H1 (cell line): Measurements from ENCODE around the gene SH3RF3. TPM values are rescaled to one million over a fixed set of nuclear protein-coding genes. Genes with fewer than 3 reads are reported as not detected.
A peak's percentile ranks its signal among the peaks of the same experiment; 100 is the strongest.

Experiments
- CTCF ChIA-PET: fragments of 300-600 bp; sonication (Branson Sonifier 250); formaldehyde crosslinking; loops from one replicate; lab custom pipeline; 2021; ENCODE audit not compliant: partially characterized antibody; lab: Charles Lee
- POLR2A ChIA-PET: fragments of 300-600 bp; sonication (Branson Sonifier 250); formaldehyde crosslinking; loops from one replicate; lab custom pipeline; 2021; ENCODE audit warnings: inconsistent platforms; ENCODE audit not compliant: partially characterized antibody; lab: Charles Lee
- DNase-seq, 2 experiments: peaks; one replicate each; pipeline versions ENCODE4 v3.0.0 to v3.0.0-alpha.2; 2010 to 2022; ENCODE audit warnings: low spot score in 2 of 2, low read depth in 1 of 2, mixed read lengths in 1 of 2
- FAIRE-seq: peaks from 2 replicates; lab custom pipeline; 2011; peaks lifted over from hg19 to GRCh38; lab: Jason Lieb, UNC
- H2AFZ ChIP-seq: 2 replicates; pipeline ENCODE4 v1.8.1; 2012; ENCODE audit warnings: low read length, inconsistent platforms
- H2AK5ac ChIP-seq: 2 replicates; pipeline ENCODE4 v1.6.1; 2013; ENCODE audit warnings: low read depth, low read length
- H2BK120ac ChIP-seq: replicated peaks from 2 replicates; pipeline ENCODE3; 2013; ENCODE audit warnings: low read depth, low read length, inconsistent platforms
- H2BK12ac ChIP-seq: 2 replicates; pipeline ENCODE4 v1.6.1; 2013; ENCODE audit warnings: low read depth, low read length
- H2BK15ac ChIP-seq: 2 replicates; pipeline ENCODE4 v1.6.1; 2013; ENCODE audit warnings: low read length
- H2BK20ac ChIP-seq: 2 replicates; pipeline ENCODE4 v1.6.1; 2013; ENCODE audit warnings: low read length
- H2BK5ac ChIP-seq: 2 replicates; pipeline ENCODE4 v1.6.1; 2013; ENCODE audit warnings: low read depth, low read length
- H3K14ac ChIP-seq: 2 replicates; pipeline ENCODE4 v1.6.1; 2013; ENCODE audit warnings: inconsistent platforms; ENCODE audit not compliant: insufficient read length
- H3K18ac ChIP-seq: 2 replicates; pipeline ENCODE4 v1.6.1; 2013; ENCODE audit warnings: low read length; ENCODE audit errors: extremely low read depth
- H3K23ac ChIP-seq: 2 replicates; pipeline ENCODE4 v1.6.1; 2013; ENCODE audit warnings: inconsistent platforms; ENCODE audit not compliant: insufficient read length
- H3K23me2 ChIP-seq: 2 replicates; pipeline ENCODE4 v1.6.1; 2013; ENCODE audit warnings: low read depth, low read length
- H3K27ac ChIP-seq: 2 replicates; pipeline ENCODE4 v1.6.1; 2011; ENCODE audit warnings: low read depth, low read length, inconsistent platforms
- H3K27me3 ChIP-seq, 4 experiments: replicated peaks in 1 of 4; 1 replicate in 1 of 4; 2 replicates in 3 of 4; pipeline versions ENCODE4 v1.6.1 to v1.8.1; 2011 to 2013; ENCODE audit warnings: low read length in 3 of 4, mild to moderate bottlenecking in 3 of 4, inconsistent platforms in 2 of 4, mixed read lengths in 2 of 4, moderate library complexity in 1 of 4; ENCODE audit not compliant: control insufficient read depth in 3 of 4, insufficient read depth in 3 of 4; ENCODE audit errors: extremely low read depth in 1 of 4
- H3K36me3 ChIP-seq, 4 experiments: 2 replicates each; pipeline versions ENCODE4 v1.6.1 to v1.8.1; 2011 to 2013; ENCODE audit warnings: mild to moderate bottlenecking in 4 of 4, low read length in 3 of 4, moderate library complexity in 2 of 4, control low read depth in 1 of 4, inconsistent platforms in 1 of 4; ENCODE audit not compliant: insufficient read depth in 4 of 4, control insufficient read depth in 2 of 4
- H3K4ac ChIP-seq: replicated peaks from 2 replicates; pipeline ENCODE3; 2013; ENCODE audit warnings: low read length, low read depth, mixed read lengths, inconsistent platforms; ENCODE audit not compliant: insufficient read length
- H3K4me1 ChIP-seq, 4 experiments: replicated peaks in 1 of 4; 1 replicate in 1 of 4; 2 replicates in 3 of 4; pipeline versions ENCODE4 v1.6.1 to v1.8.1; 2011 to 2013; ENCODE audit warnings: low read length in 3 of 4, inconsistent platforms in 2 of 4, mixed read lengths in 1 of 4; ENCODE audit not compliant: insufficient read depth in 4 of 4, control insufficient read depth in 3 of 4
- H3K4me2 ChIP-seq, 2 experiments: 2 replicates each; pipeline versions ENCODE4 v1.6.1 to v1.8.1; 2011 to 2013; ENCODE audit warnings: low read depth in 2 of 2, low read length in 2 of 2, control low read depth in 1 of 2, inconsistent platforms in 1 of 2, mild to moderate bottlenecking in 1 of 2; ENCODE audit not compliant: insufficient read depth in 1 of 2
- H3K4me3 ChIP-seq, 4 experiments: fragments of 200-600, 300-600 bp in 1 of 4; sonication (generic), shearing (Covaris generic), sonication (Bioruptor Twin) in 1 of 4; 2 replicates each; pipeline versions ENCODE4 v1.5.1 to v1.8.1; 2011 to 2016; ENCODE audit warnings: low read length in 4 of 4, low read depth in 3 of 4, control low read depth in 2 of 4, inconsistent platforms in 2 of 4, mild to moderate bottlenecking in 2 of 4, mixed read lengths in 1 of 4, moderate library complexity in 1 of 4; ENCODE audit not compliant: insufficient read depth in 2 of 4; ENCODE audit errors: extremely low read depth in 1 of 4
- H3K56ac ChIP-seq: replicated peaks from 2 replicates; pipeline ENCODE3; 2013; ENCODE audit warnings: low read depth, mild to moderate bottlenecking, mixed read lengths, low read length, inconsistent platforms; ENCODE audit not compliant: insufficient read length
- H3K79me1 ChIP-seq: 2 replicates; pipeline ENCODE4 v1.6.1; 2013; ENCODE audit warnings: low read depth, low read length, control low read depth
- H3K79me2 ChIP-seq, 2 experiments: 2 replicates each; pipeline versions ENCODE4 v1.6.1 to v1.8.1; 2012 to 2013; ENCODE audit warnings: low read length in 2 of 2, mild to moderate bottlenecking in 2 of 2, inconsistent platforms in 1 of 2; ENCODE audit not compliant: insufficient read depth in 2 of 2, control insufficient read depth in 1 of 2
- H3K9ac ChIP-seq, 4 experiments: replicated peaks in 1 of 4; 1 replicate in 1 of 4; 2 replicates in 3 of 4; pipeline versions ENCODE4 v1.6.1 to v1.8.1; 2011 to 2013; ENCODE audit warnings: low read depth in 3 of 4, low read length in 3 of 4, control low read depth in 2 of 4, mild to moderate bottlenecking in 2 of 4, moderate library complexity in 2 of 4, inconsistent platforms in 1 of 4; ENCODE audit errors: extremely low read depth in 1 of 4
- H3K9me3 ChIP-seq, 2 experiments: 2 replicates each; pipeline versions ENCODE4 v1.6.1 to v1.8.1; 2012 to 2013; ENCODE audit warnings: mild to moderate bottlenecking in 2 of 2, moderate library complexity in 2 of 2, control low read depth in 1 of 2, inconsistent platforms in 1 of 2, low read depth in 1 of 2, low read length in 1 of 2, mixed read lengths in 1 of 2; ENCODE audit not compliant: insufficient read depth in 2 of 2
- H4K20me1 ChIP-seq, 2 experiments: replicated peaks in 1 of 2; 2 replicates each; pipeline versions ENCODE3 to v1.8.1; 2011 to 2013; ENCODE audit warnings: inconsistent platforms in 2 of 2, low read length in 2 of 2, mild to moderate bottlenecking in 1 of 2; ENCODE audit not compliant: insufficient read depth in 2 of 2, control insufficient read depth in 1 of 2
- H4K5ac ChIP-seq: 2 replicates; pipeline ENCODE4 v1.6.1; 2013; ENCODE audit warnings: low read length, low read depth, mixed read lengths, inconsistent platforms; ENCODE audit not compliant: insufficient read length
- H4K8ac ChIP-seq: 2 replicates; pipeline ENCODE4 v1.8.0; 2013; ENCODE audit warnings: mild to moderate bottlenecking, moderate library complexity, low read length, inconsistent platforms; ENCODE audit not compliant: insufficient read depth; ENCODE audit errors: extremely low read depth
- H4K91ac ChIP-seq: replicated peaks from 2 replicates; pipeline ENCODE3; 2013; ENCODE audit warnings: low read length, mixed read lengths, inconsistent platforms; ENCODE audit not compliant: insufficient read length
- RAD21 ChIP-seq, 2 experiments: IDR thresholded peaks in 1 of 2; conservative IDR thresholded peaks in 1 of 2; 2 replicates each; pipeline ENCODE4 v1.6.1; 2011; ENCODE audit warnings: low read depth in 2 of 2, low read length in 2 of 2, improper control_type of control experiment in 1 of 2, inconsistent platforms in 1 of 2, mild to moderate bottlenecking in 1 of 2, moderate library complexity in 1 of 2
- SP1 ChIP-seq: IDR thresholded peaks from 2 replicates; pipeline ENCODE4 v1.6.1; 2011; ENCODE audit warnings: low read depth, low read length
- WGBS, 2 experiments: shearing (Covaris generic) in 1 of 2; methylation state at CpG; one replicate each; pipeline versions ENCODE4 v1.1.6 to v1.1.7; 2013 to 2015; ENCODE audit warnings: low lambda C conversion rate in 2 of 2, mixed read lengths in 2 of 2, inconsistent platforms in 1 of 2, low coverage in 1 of 2, missing lambda C conversion rate in 1 of 2; ENCODE audit not compliant: insufficient replicate concordance in 2 of 2, insufficient coverage in 1 of 2, insufficient read length in 1 of 2; ENCODE audit errors: extremely low coverage in 1 of 2, missing lambda C conversion rate in 1 of 2; 5-methylcytosine and 5-hydroxymethylcytosine counted together
- polyA plus RNA-seq, 7 experiments: library from polyadenylated mRNA; depleted of rRNA in 3 of 7; stranded (reverse) in 5 of 7; unstranded in 2 of 7; fragments of >200 nt in 5 of 7; fragments of 200-250 nt in 2 of 7; gene quantifications; 1 replicate in 5 of 7; 2 replicates in 1 of 7; 4 replicates in 1 of 7; pipeline versions ENCODE4 v1.2.1 to v1.2.3, GENCODE V29; 2011 to 2013; ENCODE audit warnings: missing spikeins in 2 of 7, mixed read lengths in 2 of 7
- total RNA-seq: library from RNA; stranded (reverse); fragmentation: NEBNext Ultra II Directional; extraction: Animal tissue kit (Norgen Biotek cat#: 25700); gene quantifications from 2 replicates; pipeline ENCODE4 v1.2.1, GENCODE V29; 2021

The SH3RF3 gene
- total and polyA plus RNA-seq, 2 of the 8 experiments (the other 6 are each of a cell fraction or from before 2014, with no cell fraction given), result 0.11 to 0.65 TPM

DNA sequence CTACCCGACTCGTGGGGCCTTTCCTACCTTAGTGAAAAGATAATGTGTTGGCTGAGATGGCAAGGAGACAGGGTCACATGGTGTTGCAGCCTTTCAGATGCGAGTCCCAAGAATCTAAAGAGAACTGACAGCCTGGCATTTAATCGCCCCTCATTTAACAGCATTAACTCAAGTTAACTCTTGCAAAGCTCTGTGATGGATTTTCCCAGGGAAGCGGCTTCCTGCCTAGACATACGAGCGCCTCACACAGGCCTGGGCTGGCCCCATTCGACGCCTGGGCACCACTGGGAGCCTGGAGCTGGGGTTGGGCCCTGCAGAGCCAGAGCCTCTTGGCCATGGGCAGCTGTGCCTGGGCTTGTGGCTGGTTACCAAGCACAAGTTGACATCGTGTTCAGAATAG, 344.0 kb downstream of the SH3RF3 start:
- H4K8ac ChIP-seq, result no peak overlapping the region
- no peaks in the 10 kb centered on the region for H3K36me3 ChIP-seq
- no peak overlapping the region for H3K56ac ChIP-seq
- H3K9me3 ChIP-seq, result no peaks in the 10 kb centered on the region
- POLR2A ChIA-PET, result no interaction called here
- whole genome bisulfite sequencing, 2 experiments, result 82% methylated on average over 10 of the region's 10 CpGs; no CpG with 5 or more reads in 1 of the 2 experiments
- no peak overlapping the region for H3K9ac ChIP-seq
- no peaks in the 10 kb centered on the region for H3K4me1 ChIP-seq
- no peak overlapping the region for H2BK15ac ChIP-seq
- H3K18ac ChIP-seq, result no peak overlapping the region
- H2AK5ac ChIP-seq, result no peak overlapping the region
- DNase-seq (no peak), FAIRE-seq (no peak)
- no peak overlapping the region for H2BK120ac ChIP-seq
- H3K79me1 ChIP-seq, result no peaks in the 10 kb centered on the region
- H3K23ac ChIP-seq, result no peak overlapping the region
- no peak overlapping the region for H3K27ac ChIP-seq
- no peak overlapping the region for H3K4me3 ChIP-seq
- no peak overlapping the region for H2BK5ac ChIP-seq
- no peaks in the 10 kb centered on the region for H3K79me2 ChIP-seq
- no peaks in the 10 kb centered on the region for H3K27me3 ChIP-seq
- H3K4ac ChIP-seq, result no peak overlapping the region
- H3K4me2 ChIP-seq, result no peak overlapping the region
- TF ChIP-seq SP1 (no peak), RAD21 (IDR thresholded peaks at IDR 0.05 in 1 of 2, conservative IDR thresholded peaks at IDR 0.05 in 1 of 2; ENCODE audit: low read depth in 2 of 2, low read length in 2 of 2) (peak in 1 of 2 experiments; percentile 26; a peak in 2 of 4 replicates)
- H4K20me1 ChIP-seq, result no peaks in the 10 kb centered on the region
- H4K5ac ChIP-seq, result no peak overlapping the region
- CTCF ChIA-PET, result interaction anchor here (1.7 kb wide), 1 partner anchor 215 kb away, joined by 3 read pairs; no protein-coding TSS in a partner anchor
- H2BK12ac ChIP-seq, result no peak overlapping the region
- no peak overlapping the region for H2AFZ ChIP-seq
- no peaks in the 10 kb centered on the region for H3K23me2 ChIP-seq
- H4K91ac ChIP-seq, result no peak overlapping the region
- no peak overlapping the region for H2BK20ac ChIP-seq
- H3K14ac ChIP-seq, result no peak overlapping the region
